Endothelial cell of umbilical vein (primary cell): ENCODE data around the gene GLTP.

Source experiments
- CTCF ChIP-seq, 2 donors: IDR thresholded peaks; 1 replicate in 1 of 2; 2 replicates in 1 of 2; pipeline ENCODE4 v1.5.1; 2011; ENCODE audit warnings: low read length in 2 of 2, mild to moderate bottlenecking in 2 of 2, moderate library complexity in 2 of 2, control low read depth in 1 of 2, inconsistent platforms in 1 of 2, low read depth in 1 of 2; ENCODE audit not compliant: insufficient read depth in 1 of 2; ENCODE audit errors: extremely low read depth in 1 of 2
- EZH2 ChIP-seq: IDR thresholded peaks from 2 replicates; pipeline ENCODE4 v1.6.1; 2012; ENCODE audit warnings: borderline replicate concordance, low read depth, mild to moderate bottlenecking, moderate library complexity, low read length, inconsistent platforms; ENCODE audit not compliant: severe bottlenecking
- JUN ChIP-seq: IDR thresholded peaks from 2 replicates; pipeline ENCODE4 v1.6.1; 2011; ENCODE audit warnings: borderline replicate concordance, low read depth; ENCODE audit not compliant: insufficient read length, insufficient read depth
- MAX ChIP-seq: IDR thresholded peaks from 2 replicates; pipeline ENCODE4 v1.6.1; 2011; ENCODE audit not compliant: insufficient read depth, insufficient read length
- POLR2A ChIP-seq: IDR thresholded peaks from 2 replicates; pipeline ENCODE4 v1.6.1; 2012; ENCODE audit warnings: low read depth, mild to moderate bottlenecking, control low read depth, low read length
- POLR2AphosphoS5 ChIP-seq: IDR thresholded peaks from 2 replicates; pipeline ENCODE4 v1.6.1; 2012; ENCODE audit warnings: low read depth, mild to moderate bottlenecking, control low read depth, low read length, moderate library complexity; ENCODE audit not compliant: insufficient read depth

- TF ChIP-seq CTCF (IDR thresholded peaks at IDR 0.05; ENCODE audit: extremely low read depth in 1 of 2, insufficient read depth in 1 of 2, low read depth in 1 of 2, low read length in 2 of 2), result peak; percentile 44 to 56
- no peak for TF ChIP-seq MAX
- no peak for TF ChIP-seq EZH2
- TF ChIP-seq POLR2A, result no peak
- no peak for TF ChIP-seq POLR2AphosphoS5
- no peak for TF ChIP-seq JUN
Measured at GRCh38 chr12:109910969-109911348, 30.6 kb upstream of the GLTP start.
